K562 (cell line): ENCODE data around the gene HAPLN2. TPM values are rescaled to one million over a fixed set of nuclear protein-coding genes. Genes with fewer than 3 reads are reported as not detected.

Source experiments
- ARID4B ChIP-seq: sonication (generic); formaldehyde crosslinking; IDR thresholded peaks from 2 replicates; pipeline ENCODE4 v1.8.0; 2022; ENCODE audit warnings: mild to moderate bottlenecking, missing genetic modification reagents
- BRCA1 ChIP-seq, 2 experiments: fragments of 450-650 bp in 1 of 2; sonication (generic) in 1 of 2; formaldehyde crosslinking in 1 of 2; IDR thresholded peaks; 2 replicates each; pipeline versions ENCODE4 v1.5.0 to v1.6.1; 2017 to 2020; ENCODE audit warnings: mild to moderate bottlenecking in 1 of 2, missing genetic modification reagents in 1 of 2
- CAMTA2 ChIP-seq: fragments of 250-450 bp; sonication (Bioruptor Pico); conservative IDR thresholded peaks from 2 replicates; pipeline ENCODE4 v1.5.1; 2022
- E2F4 ChIP-seq: sonication (generic); formaldehyde crosslinking; IDR thresholded peaks from 2 replicates; pipeline ENCODE4 v1.8.0; 2022; ENCODE audit warnings: mild to moderate bottlenecking, low read depth, missing genetic modification reagents
- ETV1 ChIP-seq: fragments of 450-650 bp; conservative IDR thresholded peaks from 2 replicates; pipeline ENCODE4 v1.6.1; 2016; ENCODE audit warnings: missing genetic modification characterization, control low read depth, low read depth, missing compliant biosample characterization
- FOXO4 ChIP-seq: fragments of 450-650 bp; formaldehyde crosslinking; IDR thresholded peaks from 2 replicates; pipeline ENCODE4 v1.4.0; 2020; ENCODE audit warnings: mild to moderate bottlenecking, moderate library complexity
- GATAD2B ChIP-seq: fragments of 450-650 bp; IDR thresholded peaks from 2 replicates; pipeline ENCODE4 v1.6.1; 2017; ENCODE audit warnings: mild to moderate bottlenecking, borderline replicate concordance
- HDAC1 ChIP-seq, 2 experiments: fragments of 450-650 bp; IDR thresholded peaks; 2 replicates each; pipeline ENCODE4 v1.6.1; 2016 to 2017; ENCODE audit warnings: inconsistent platforms in 1 of 2, mild to moderate bottlenecking in 1 of 2, moderate library complexity in 1 of 2
- HMGN3 ChIP-seq: IDR thresholded peaks from 2 replicates; pipeline ENCODE4 v1.6.1; 2011; ENCODE audit warnings: borderline replicate concordance, low read depth, mild to moderate bottlenecking, mixed read lengths, low read length; ENCODE audit not compliant: insufficient read length; ENCODE audit errors: extremely low read depth
- HNRNPUL1 ChIP-seq: fragments of 200-400 bp; formaldehyde crosslinking; IDR thresholded peaks from 2 replicates; pipeline ENCODE4 v1.6.1; 2017; ENCODE audit warnings: low read length
- KLF16 ChIP-seq: IDR thresholded peaks from 2 replicates; pipeline ENCODE4 v1.6.1; 2016; ENCODE audit warnings: antibody characterized with exemption
- NCOR1 ChIP-seq: fragments of 450-650 bp; IDR thresholded peaks from 2 replicates; pipeline ENCODE4 v1.6.1; 2016; ENCODE audit warnings: mild to moderate bottlenecking, moderate library complexity
- PHF8 ChIP-seq: fragments of 200-600 bp; sonication (generic); IDR thresholded peaks from 2 replicates; pipeline ENCODE4 v1.6.1; 2012; ENCODE audit warnings: mixed run types, mild to moderate bottlenecking, inconsistent platforms, low read length, moderate library complexity, borderline replicate concordance
- RBBP5 ChIP-seq: fragments of 200-600 bp; sonication (generic); IDR thresholded peaks from 2 replicates; pipeline ENCODE4 v1.6.1; 2012; ENCODE audit warnings: borderline replicate concordance, mild to moderate bottlenecking, low read length, control low read depth, inconsistent platforms; ENCODE audit not compliant: insufficient read depth, poor library complexity, severe bottlenecking
- ZNF197 ChIP-seq: fragments of 200-800 bp; sonication (Bioruptor generic); IDR thresholded peaks from 2 replicates; pipeline ENCODE4 v1.6.1; 2016; ENCODE audit warnings: low read depth, missing genetic modification characterization, missing compliant biosample characterization
- ZNF518B ChIP-seq: fragments of 250-450 bp; sonication (Bioruptor Pico); IDR thresholded peaks from 2 replicates; pipeline ENCODE4 v1.5.0; 2021; ENCODE audit warnings: mild to moderate bottlenecking, moderate library complexity
- polyA plus RNA-seq, 8 experiments: library from polyadenylated mRNA; depleted of rRNA in 4 of 8; stranded (reverse) in 5 of 8; unstranded in 3 of 8; fragments of >200 nt; fragmentation: Nextera tagmentation in 2 of 8; fragmentation: Illumina TruSeq in 1 of 8; extraction: Ambion mirVana in 2 of 8; extraction: Trizol in 1 of 8; gene quantifications; 2 replicates each; pipeline versions ENCODE4 v1.2.1 to v1.2.3, GENCODE V29; 2011 to 2014; ENCODE audit warnings: inconsistent platforms in 1 of 8, missing spikeins in 1 of 8
- total RNA-seq, 7 experiments: library from RNA; depleted of rRNA in 6 of 7; stranded (reverse); fragments of >200 nt in 6 of 7; fragmentation: Illumina TruSeq in 2 of 7; extraction: Trizol in 2 of 7; gene quantifications; 2 replicates each; pipeline versions ENCODE4 v1.2.1 to v1.2.3, GENCODE V29; 2011 to 2021; ENCODE audit warnings: low replicate concordance in 1 of 7

HAPLN2 gene
- total and polyA plus RNA-seq, 9 of the 15 experiments (the other 6 are each of a cell fraction or from before 2014, with no cell fraction given): 0.14 to 5.2 (median 3.8) TPM; not detected in 4

GRCh38 chr1:156571919-156572662, 47.1 kb upstream of the HAPLN2 start, which contains the start of gene IQGAP3 (continued):
- TF ChIP-seq HMGN3 (peak; percentile 61), GATAD2B (no peak), HNRNPUL1 (no peak), PHF8 (peak; percentile 74; the same call in 1 of the 2 replicates), ETV1 (tag) (no peak), ZNF518B (no peak), HDAC1 (IDR thresholded peaks at IDR 0.05) (peak; percentile 57 to 100; a peak in 3 of 4 replicates), E2F4 (CRISPR knock-in tag) (peak; percentile 100), FOXO4 (CRISPR knock-in tag) (no peak), ZNF197 (CRISPR knock-in tag) (no peak), RBBP5 (peak; percentile 54), BRCA1 (IDR thresholded peaks at IDR 0.05) (no peak), BRCA1 (CRISPR knock-in tag; IDR thresholded peaks at IDR 0.05) (no peak), NCOR1 (no peak), KLF16 (no peak), ARID4B (CRISPR knock-in tag) (peak; percentile 98), CAMTA2 (CRISPR knock-in tag) (no peak)
